Liver (tissue), 9 donors: ENCODE measurements around the gene IFNAR1. TPM values are rescaled to one million over a fixed set of nuclear protein-coding genes. Genes with fewer than 3 reads are reported as not detected.

Experiments
- DNase-seq: peaks from one replicate; pipeline ENCODE4 v3.0.0-alpha.2; 2017; ENCODE audit warnings: low spot score
- H3K27ac ChIP-seq, 2 donors: one replicate each; pipeline ENCODE4 v1.7.0; 2013; ENCODE audit warnings: inconsistent platforms in 2 of 2, low read length in 2 of 2, control low read depth in 1 of 2, low read depth in 1 of 2, mild to moderate bottlenecking in 1 of 2
- H3K27me3 ChIP-seq, 4 donors: one replicate each; pipeline versions ENCODE4 v1.6.1 to v1.7.0; 2013; ENCODE audit warnings: low read length in 3 of 4, inconsistent platforms in 1 of 4, mild to moderate bottlenecking in 1 of 4, moderate library complexity in 1 of 4; ENCODE audit not compliant: control insufficient read depth in 4 of 4, insufficient read depth in 4 of 4
- H3K36me3 ChIP-seq, 4 donors: one replicate each; pipeline versions ENCODE4 v1.6.1 to v1.7.0; 2013; ENCODE audit warnings: low read length in 3 of 4, mild to moderate bottlenecking in 3 of 4, low read depth in 1 of 4, moderate library complexity in 1 of 4; ENCODE audit not compliant: control insufficient read depth in 4 of 4, insufficient read depth in 3 of 4
- H3K4me1 ChIP-seq, 4 donors: one replicate each; pipeline versions ENCODE4 v1.6.1 to v1.7.0; 2013; ENCODE audit warnings: low read length in 3 of 4, mild to moderate bottlenecking in 3 of 4, moderate library complexity in 1 of 4; ENCODE audit not compliant: control insufficient read depth in 4 of 4, insufficient read depth in 4 of 4
- H3K4me3 ChIP-seq, 3 donors: one replicate each; pipeline versions ENCODE4 v1.6.1 to v1.7.0; 2013; ENCODE audit warnings: low read length in 3 of 3, control low read depth in 1 of 3, low read depth in 1 of 3, mild to moderate bottlenecking in 1 of 3
- H3K9ac ChIP-seq, 2 donors: one replicate each; pipeline ENCODE4 v1.7.0; 2013; ENCODE audit warnings: low read length in 2 of 2, mild to moderate bottlenecking in 2 of 2, moderate library complexity in 2 of 2, control low read depth in 1 of 2, low read depth in 1 of 2
- H3K9me3 ChIP-seq, 4 donors: one replicate each; pipeline versions ENCODE4 v1.6.1 to v1.7.0; 2013; ENCODE audit warnings: low read length in 3 of 4; ENCODE audit not compliant: control insufficient read depth in 4 of 4
- ATF3 ChIP-seq: IDR thresholded peaks from 2 replicates; pipeline ENCODE4 v1.6.1; 2016; ENCODE audit warnings: antibody characterized with exemption
- CTCF ChIP-seq: fragments of 150-350 bp; IDR thresholded peaks from 2 replicates; pipeline ENCODE4 v1.5.1; 2017; ENCODE audit warnings: improper control_type of control experiment, low read depth, low read length; ENCODE audit not compliant: missing input control
- EGR1 ChIP-seq, 2 donors: IDR thresholded peaks; 2 replicates each; pipeline ENCODE4 v1.6.1; 2016 to 2018; ENCODE audit warnings: antibody characterized with exemption in 2 of 2, low read depth in 2 of 2
- FOXA1 ChIP-seq: IDR thresholded peaks from 2 replicates; pipeline ENCODE4 v1.6.1; 2016; ENCODE audit warnings: antibody characterized with exemption
- FOXA2 ChIP-seq: IDR thresholded peaks from 2 replicates; pipeline ENCODE4 v1.6.1; 2016; ENCODE audit warnings: antibody characterized with exemption
- GABPA ChIP-seq, 2 donors: IDR thresholded peaks in 1 of 2; conservative IDR thresholded peaks in 1 of 2; 2 replicates each; pipeline ENCODE4 v1.6.1; 2016; ENCODE audit warnings: antibody characterized with exemption in 2 of 2, mild to moderate bottlenecking in 1 of 2, moderate library complexity in 1 of 2
- HNF4A ChIP-seq, 2 donors: conservative IDR thresholded peaks; 2 replicates each; pipeline ENCODE4 v1.6.1; 2016; ENCODE audit warnings: antibody characterized with exemption in 2 of 2, mild to moderate bottlenecking in 2 of 2
- HNF4G ChIP-seq: IDR thresholded peaks from 2 replicates; pipeline ENCODE4 v1.6.1; 2016; ENCODE audit warnings: antibody characterized with exemption
- JUND ChIP-seq, 2 donors: IDR thresholded peaks; 2 replicates each; pipeline ENCODE4 v1.6.1; 2016; ENCODE audit warnings: antibody characterized with exemption in 2 of 2
- MAX ChIP-seq: IDR thresholded peaks from 2 replicates; pipeline ENCODE4 v1.6.1; 2016; ENCODE audit warnings: antibody characterized with exemption
- NR2F2 ChIP-seq: IDR thresholded peaks from 2 replicates; pipeline ENCODE4 v1.6.1; 2016; ENCODE audit warnings: antibody characterized with exemption
- RAD21 ChIP-seq, 2 donors: IDR thresholded peaks; 2 replicates each; pipeline ENCODE4 v1.6.1; 2016; ENCODE audit warnings: antibody characterized with exemption in 2 of 2, mild to moderate bottlenecking in 2 of 2
- REST ChIP-seq: IDR thresholded peaks from 2 replicates; pipeline ENCODE4 v1.6.1; 2016; ENCODE audit warnings: antibody characterized with exemption, mild to moderate bottlenecking
- RXRA ChIP-seq, 2 donors: IDR thresholded peaks; 2 replicates each; pipeline ENCODE4 v1.6.1; 2017 to 2018; ENCODE audit warnings: antibody characterized with exemption in 2 of 2, mild to moderate bottlenecking in 1 of 2
- SP1 ChIP-seq: IDR thresholded peaks from 2 replicates; pipeline ENCODE4 v1.6.1; 2018; ENCODE audit warnings: antibody characterized with exemption, mild to moderate bottlenecking
- TAF1 ChIP-seq: conservative IDR thresholded peaks from 2 replicates; pipeline ENCODE4 v1.6.1; 2016; ENCODE audit warnings: antibody characterized with exemption, mild to moderate bottlenecking
- YY1 ChIP-seq: IDR thresholded peaks from 2 replicates; pipeline ENCODE4 v1.6.1; 2016; ENCODE audit warnings: antibody characterized with exemption, mild to moderate bottlenecking
- ZBTB33 ChIP-seq: IDR thresholded peaks from 2 replicates; pipeline ENCODE4 v1.6.1; 2016; ENCODE audit warnings: antibody characterized with exemption
- WGBS: extraction: QIAGEN DNeasy Blood & Tissue Kit; methylation state at CpG from one replicate; pipeline ENCODE4 v1.1.7; 2013; 5-methylcytosine and 5-hydroxymethylcytosine counted together
- polyA plus RNA-seq, 2 donors: library from polyadenylated mRNA; stranded (reverse) in 1 of 2; unstranded in 1 of 2; fragments of 200-250 nt in 1 of 2; fragments of >200 nt in 1 of 2; fragmentation: Nextera tagmentation in 1 of 2; extraction: Ambion mirVana in 1 of 2; gene quantifications; one replicate each; pipeline versions ENCODE4 v1.2.1 to v1.2.3, GENCODE V29; 2013 to 2015
- total RNA-seq, 2 donors: library from RNA; depleted of rRNA; stranded (reverse); fragments of >200 nt; gene quantifications; one replicate each; pipeline ENCODE4 v1.2.3, GENCODE V29; 2014
- donor health status: healthy.
- donor health status: healthy.
- donor health status: healthy.
- donor health status: healthy.
- donor health status: healthy.

The IFNAR1 gene
- total and polyA plus RNA-seq, 4 donors = 31.1 to 54.3 (median 46.2) TPM

GRCh38 chr21:33290441-33290840 is 34.3 kb upstream of the IFNAR1 start:
- no peak for DNase-seq
- peaks cover 0 to 22% (median 12%) of the 10 kb centered on the region in 4 donors for H3K36me3 ChIP-seq
- no peaks in the 10 kb centered on the region for H3K9me3 ChIP-seq
- WGBS = 52% methylated on average over 11 of the region's 11 CpGs
- no peaks in the 10 kb centered on the region for H3K27me3 ChIP-seq
- TF ChIP-seq GABPA (IDR thresholded peaks at IDR 0.05 in 1 of 2, conservative IDR thresholded peaks at IDR 0.05 in 1 of 2) = no peak
- peak; percentile 74 for TF ChIP-seq SP1
- no peak for TF ChIP-seq ATF3
- TF ChIP-seq NR2F2 = peak; percentile 48
- TF ChIP-seq RXRA (IDR thresholded peaks at IDR 0.05) = peak; percentile 93 to 94
- TF ChIP-seq CTCF = no peak
- peak; percentile 14 for TF ChIP-seq REST
- peak; percentile 62 to 78 for TF ChIP-seq HNF4A (conservative IDR thresholded peaks at IDR 0.05)
- TF ChIP-seq MAX = peak; percentile 84
- TF ChIP-seq RAD21 (IDR thresholded peaks at IDR 0.05) = peak; percentile 53 to 68
- TF ChIP-seq EGR1 (IDR thresholded peaks at IDR 0.05; ENCODE audit: low read depth in 2 of 2) = peak in 1 of 2 donors; percentile 41
- TF ChIP-seq YY1 = peak; percentile 56
- peak; percentile 67 for TF ChIP-seq FOXA2
- TF ChIP-seq FOXA1 = peak; percentile 74
- no peak for TF ChIP-seq TAF1
- no peak for TF ChIP-seq HNF4G
- peak; percentile 46 to 72 for TF ChIP-seq JUND (IDR thresholded peaks at IDR 0.05)
- no peak for TF ChIP-seq ZBTB33
- H3K9ac ChIP-seq = no peak overlapping the region
- H3K4me3 ChIP-seq = no peak overlapping the region
- H3K27ac ChIP-seq = no peak overlapping the region
- peaks cover 9 to 47% (median 34%) of the 10 kb centered on the region in 4 donors for H3K4me1 ChIP-seq
